Measurements from ENCODE around the gene ARF5.

- TF ChIP-seq CTCF (conservative IDR thresholded peaks at IDR 0.05; ENCODE audit: low read depth, low read length) (no peak), EZH2phosphoT487 (IDR thresholded peaks at IDR 0.05; ENCODE audit: borderline replicate concordance, low read length) (no peak), EZH2 (IDR thresholded peaks at IDR 0.05; ENCODE audit: low read length, unreplicated experiment) (no peak)
These were observed 16.3 kb upstream of the ARF5 start for GRCh38 chr7:127571741-127572505.
